ENCODE data around the gene TNPO1. TPM values are rescaled to one million over a fixed set of nuclear protein-coding genes. Genes with fewer than 3 reads are reported as not detected.
"Not testable (repeated sequence)": the region's sequence is repeated elsewhere in the genome, so short reads cannot be mapped to it uniquely, and the experiment has no call there.

Gene TNPO1
- total and polyA plus RNA-seq, 2 experiments from 2014 or later, result 53.5 to 128 TPM

DNA sequence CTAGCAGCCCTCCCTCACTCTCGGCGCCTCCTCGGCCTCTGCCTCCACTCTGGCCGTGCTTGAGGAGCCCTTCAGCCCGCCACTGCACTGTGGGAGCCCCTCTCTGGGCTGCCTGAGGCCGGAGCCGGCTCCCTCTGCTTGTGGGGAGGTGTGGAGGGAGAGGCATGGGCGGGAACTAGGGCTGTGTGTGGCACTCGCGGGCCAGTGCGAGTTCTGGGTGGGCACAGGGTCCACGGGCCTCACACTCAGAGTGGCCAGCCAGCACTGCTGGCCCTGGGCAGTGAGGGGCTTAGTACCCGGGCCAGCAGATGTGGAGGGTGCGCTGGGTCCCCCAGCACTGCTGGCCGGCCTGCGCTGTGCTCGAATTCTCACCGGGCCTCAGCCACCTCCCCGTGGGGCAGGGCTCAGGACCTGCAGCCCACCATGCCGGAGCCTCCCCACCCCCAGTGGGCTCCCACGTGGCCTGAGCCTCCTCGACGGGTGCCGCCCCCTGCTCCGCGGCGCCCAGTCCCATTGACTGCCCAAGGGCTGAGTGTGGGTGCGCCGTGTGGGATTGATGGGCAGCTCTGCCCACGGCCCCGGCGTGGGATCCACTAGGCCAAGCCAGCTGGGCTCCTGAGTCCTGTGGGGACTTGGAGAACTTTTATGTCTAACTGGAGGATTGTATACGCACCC, 109.0 kb downstream of the TNPO1 start:
- H3K9me3 ChIP-seq (ENCODE audit: low read depth), result no peaks in the 10 kb centered on the region
- H3K36me3 ChIP-seq (replicated peaks; ENCODE audit: insufficient read depth, low read depth), result no peaks in the 10 kb centered on the region
- H3K9me2 ChIP-seq (replicated peaks; ENCODE audit: insufficient read depth), result no peaks in the 10 kb centered on the region
- H2AFZ ChIP-seq, result no peak overlapping the region
- H3K4me3 ChIP-seq, result no peak overlapping the region
- no peaks in the 10 kb centered on the region for H4K20me1 ChIP-seq (ENCODE audit: insufficient read depth, poor library complexity, severe bottlenecking)
- TF ChIP-seq CTCF (IDR thresholded peaks at IDR 0.05; ENCODE audit: poor library complexity) (no peak), EZH2 (IDR thresholded peaks at IDR 0.05; ENCODE audit: borderline replicate concordance) (no peak), EZH2phosphoT487 (IDR thresholded peaks at IDR 0.05; ENCODE audit: low read depth, severe bottlenecking, unreplicated experiment) (no peak)
- H3K4me1 ChIP-seq (ENCODE audit: insufficient read depth), result no peaks in the 10 kb centered on the region
- no peaks in the 10 kb centered on the region for H3K27me3 ChIP-seq
- H3K27ac ChIP-seq, result no peak overlapping the region
- WGBS (ENCODE audit: low lambda C conversion rate, missing lambda C conversion rate), result 97% methylated on average over 29 of the region's 33 CpGs
- DNase-seq (ENCODE audit: low spot score), result no peak
- H3K79me2 ChIP-seq, result no peaks in the 10 kb centered on the region
- no peak overlapping the region for H3K4me2 ChIP-seq

- not testable (repeated sequence) for H3K9me2 ChIP-seq (replicated peaks; ENCODE audit: insufficient read depth); H3K36me3 ChIP-seq (replicated peaks; ENCODE audit: insufficient read depth, low read depth); H3K4me2 ChIP-seq; H3K79me2 ChIP-seq; H3K4me1 ChIP-seq (ENCODE audit: insufficient read depth); DNase-seq (ENCODE audit: low spot score); H3K9me3 ChIP-seq (ENCODE audit: low read depth); H2AFZ ChIP-seq; H3K27ac ChIP-seq; H3K4me3 ChIP-seq; H4K20me1 ChIP-seq (ENCODE audit: insufficient read depth, poor library complexity, severe bottlenecking); H3K27me3 ChIP-seq
- 88% methylated on average over 2 of the region's 2 CpGs for WGBS (ENCODE audit: low lambda C conversion rate, missing lambda C conversion rate)
Measured at GRCh38 chr5:72932686-72933085, 116.2 kb downstream of the TNPO1 start.

DNA sequence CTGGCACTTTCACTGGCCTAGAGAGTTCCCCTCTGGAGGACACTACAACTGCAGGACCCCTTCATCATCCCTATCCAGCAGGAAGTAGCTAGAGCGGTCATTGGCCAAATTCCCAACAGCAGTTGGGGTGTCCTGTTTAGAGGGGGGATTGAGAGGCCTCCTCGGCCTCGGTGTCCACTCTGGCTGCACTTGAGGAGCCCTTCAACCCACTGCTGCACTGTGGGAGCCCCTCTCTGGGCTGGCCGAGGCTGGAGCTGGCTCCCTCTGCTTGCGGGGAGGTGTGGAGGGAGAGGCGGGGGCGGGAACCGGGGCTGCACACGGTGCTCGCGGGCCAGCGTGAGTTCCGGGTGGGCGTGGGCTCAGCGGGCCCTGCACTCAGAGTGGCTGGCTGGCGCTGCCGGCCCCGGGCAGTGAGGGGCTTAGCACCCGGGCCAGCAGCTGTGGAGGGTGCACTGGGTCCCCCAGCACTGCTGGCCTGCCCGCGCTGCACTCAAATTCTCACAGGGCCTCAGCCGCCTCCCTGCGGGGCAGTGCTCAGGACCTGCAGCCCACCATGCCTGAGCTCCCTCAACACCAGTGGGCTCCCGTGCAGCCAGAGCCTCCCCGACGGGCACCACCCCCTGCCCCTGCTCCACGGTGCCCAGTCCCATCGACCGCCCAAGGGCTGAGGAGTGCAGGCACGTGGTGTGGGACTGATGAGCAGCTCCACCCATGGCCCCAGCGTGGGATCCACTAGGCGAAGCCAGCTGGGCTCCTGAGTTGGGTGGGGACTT, 118.7 kb downstream of the TNPO1 start:
- H3K4me1 ChIP-seq (ENCODE audit: insufficient read depth), result peaks cover 11% of the 10 kb centered on the region
- H3K27ac ChIP-seq; H3K9me2 ChIP-seq (replicated peaks; ENCODE audit: insufficient read depth); DNase-seq (ENCODE audit: low spot score); H3K4me3 ChIP-seq; H3K27me3 ChIP-seq; H3K36me3 ChIP-seq (replicated peaks; ENCODE audit: insufficient read depth, low read depth); H3K4me2 ChIP-seq; H3K79me2 ChIP-seq; H3K9me3 ChIP-seq (ENCODE audit: low read depth); H4K20me1 ChIP-seq (ENCODE audit: insufficient read depth, poor library complexity, severe bottlenecking); H2AFZ ChIP-seq: not testable (repeated sequence)
- WGBS (ENCODE audit: low lambda C conversion rate, missing lambda C conversion rate), result 97% methylated on average over 19 of the region's 32 CpGs

- Histone ChIP-seq H3K27ac (no peak overlapping the region), H3K4me3 (no peak overlapping the region), H3K27me3 (no peaks in the 10 kb centered on the region), H3K36me3 (replicated peaks; ENCODE audit: insufficient read depth, low read depth) (no peaks in the 10 kb centered on the region), H3K4me2 (no peak overlapping the region), H2AFZ (no peak overlapping the region), H3K9me3 (ENCODE audit: low read depth) (no peaks in the 10 kb centered on the region), H3K9me2 (replicated peaks; ENCODE audit: insufficient read depth) (no peaks in the 10 kb centered on the region), H4K20me1 (ENCODE audit: insufficient read depth, poor library complexity, severe bottlenecking) (no peaks in the 10 kb centered on the region), H3K4me1 (ENCODE audit: insufficient read depth) (peaks cover 14% of the 10 kb centered on the region), H3K79me2 (no peaks in the 10 kb centered on the region)
- 92% methylated on average over 4 of the region's 4 CpGs for WGBS (ENCODE audit: low lambda C conversion rate, missing lambda C conversion rate)
- TF ChIP-seq CTCF (IDR thresholded peaks at IDR 0.05; ENCODE audit: poor library complexity) (no peak), EZH2phosphoT487 (IDR thresholded peaks at IDR 0.05; ENCODE audit: low read depth, severe bottlenecking, unreplicated experiment) (no peak), EZH2 (IDR thresholded peaks at IDR 0.05; ENCODE audit: borderline replicate concordance) (no peak)
- no peak for DNase-seq (ENCODE audit: low spot score)
Measured at GRCh38 chr5:72936893-72937292, 120.4 kb downstream of the TNPO1 start.
